Esophagus muscularis mucosa (tissue), 4 donors: Measurements from ENCODE around the gene CCDC201.

Source experiments
- EP300 ChIP-seq: sonication (generic); formaldehyde crosslinking; IDR thresholded peaks from one replicate; pipeline ENCODE4 v1.6.1; 2017; ENCODE audit warnings: antibody characterized with exemption
- POLR2A ChIP-seq: fragments of 450-650 bp; IDR thresholded peaks from one replicate; pipeline ENCODE4 v1.6.1; 2017; ENCODE audit warnings: antibody characterized with exemption, moderate library complexity, mild to moderate bottlenecking, low read depth
- POLR2AphosphoS5 ChIP-seq, 2 donors: sonication (generic); formaldehyde crosslinking; IDR thresholded peaks; one replicate each; pipeline ENCODE4 v1.6.1; 2017; ENCODE audit warnings: antibody characterized with exemption in 2 of 2
- TF ChIP-seq, protein P1 (sequence below), 3 experiments: fragments of 200-600 bp in 2 of 3; fragments of 450-650 bp in 1 of 3; sonication (generic) in 2 of 3; IDR thresholded peaks; one replicate each; pipeline ENCODE4 v1.5.1; 2017 to 2019; ENCODE audit warnings: antibody characterized with exemption in 3 of 3, mild to moderate bottlenecking in 2 of 3, moderate library complexity in 1 of 3

DNA sequence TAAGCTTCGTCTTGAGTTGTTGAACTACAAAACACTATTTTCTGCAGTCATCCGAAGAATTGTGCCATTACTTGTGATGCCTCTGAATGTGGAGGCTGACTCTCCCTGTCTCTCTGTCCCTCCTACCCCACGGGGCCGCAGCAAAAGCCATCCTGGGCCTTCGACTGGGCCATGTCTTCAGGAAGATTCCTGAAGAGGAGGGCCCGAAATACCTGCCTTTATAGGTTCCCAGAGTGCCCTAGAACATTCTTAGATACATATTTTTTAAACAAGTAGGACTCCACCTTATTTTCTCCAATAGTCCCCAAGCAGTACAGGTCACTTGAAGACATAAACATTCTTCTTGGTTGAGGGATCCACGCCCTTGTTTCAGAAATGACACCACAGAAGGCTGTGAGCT, 40.1 kb upstream of the CCDC201 start:
- TF ChIP-seq, protein P1, sequence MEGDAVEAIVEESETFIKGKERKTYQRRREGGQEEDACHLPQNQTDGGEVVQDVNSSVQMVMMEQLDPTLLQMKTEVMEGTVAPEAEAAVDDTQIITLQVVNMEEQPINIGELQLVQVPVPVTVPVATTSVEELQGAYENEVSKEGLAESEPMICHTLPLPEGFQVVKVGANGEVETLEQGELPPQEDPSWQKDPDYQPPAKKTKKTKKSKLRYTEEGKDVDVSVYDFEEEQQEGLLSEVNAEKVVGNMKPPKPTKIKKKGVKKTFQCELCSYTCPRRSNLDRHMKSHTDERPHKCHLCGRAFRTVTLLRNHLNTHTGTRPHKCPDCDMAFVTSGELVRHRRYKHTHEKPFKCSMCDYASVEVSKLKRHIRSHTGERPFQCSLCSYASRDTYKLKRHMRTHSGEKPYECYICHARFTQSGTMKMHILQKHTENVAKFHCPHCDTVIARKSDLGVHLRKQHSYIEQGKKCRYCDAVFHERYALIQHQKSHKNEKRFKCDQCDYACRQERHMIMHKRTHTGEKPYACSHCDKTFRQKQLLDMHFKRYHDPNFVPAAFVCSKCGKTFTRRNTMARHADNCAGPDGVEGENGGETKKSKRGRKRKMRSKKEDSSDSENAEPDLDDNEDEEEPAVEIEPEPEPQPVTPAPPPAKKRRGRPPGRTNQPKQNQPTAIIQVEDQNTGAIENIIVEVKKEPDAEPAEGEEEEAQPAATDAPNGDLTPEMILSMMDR (IDR thresholded peaks at IDR 0.05), result no peak
- no peak for TF ChIP-seq POLR2AphosphoS5 (IDR thresholded peaks at IDR 0.05)
- TF ChIP-seq POLR2A, result no peak
- no peak for TF ChIP-seq EP300
